Progenitor cell of endocrine pancreas (in vitro differentiated cells): ENCODE data around the gene ADGRG6. TPM values are rescaled to one million over a fixed set of nuclear protein-coding genes. Genes with fewer than 3 reads are reported as not detected.

Experiments used
- DNase-seq: peaks from one replicate; pipeline ENCODE4 v3.0.0; 2021; ENCODE audit warnings: low spot score; ENCODE audit not compliant: unreplicated experiment
- H3K27ac Mint-ChIP-seq: 2 replicates; pipeline ENCODE4 v1.8.0; 2021; ENCODE audit warnings: mild to moderate bottlenecking, moderate library complexity, mixed read lengths
- H3K27me3 Mint-ChIP-seq: 2 replicates; pipeline ENCODE4 v1.8.0; 2021; ENCODE audit warnings: mixed read lengths
- H3K36me3 Mint-ChIP-seq: 2 replicates; pipeline ENCODE4 v1.8.0; 2022; ENCODE audit warnings: mixed read lengths; ENCODE audit not compliant: insufficient read depth
- H3K4me1 Mint-ChIP-seq: 2 replicates; pipeline ENCODE4 v1.8.0; 2021; ENCODE audit warnings: low read depth, mixed read lengths
- H3K4me3 Mint-ChIP-seq: 2 replicates; pipeline ENCODE4 v1.8.0; 2021; ENCODE audit warnings: low read depth, mild to moderate bottlenecking, moderate library complexity, mixed read lengths
- H3K9me3 Mint-ChIP-seq: 2 replicates; pipeline ENCODE4 v1.8.0; 2021; ENCODE audit warnings: low read depth, mixed read lengths
- long read RNA-seq: library from polyadenylated mRNA; unstranded; transcript quantifications from one replicate; pipeline ENCODE4 v2.0.0, GENCODE V29; 2020
- total RNA-seq: library from RNA; stranded (reverse); gene quantifications from 2 replicates; pipeline ENCODE4 v1.2.1, GENCODE V29; 2021
- TF ChIP-seq, protein P1 (sequence below): fragments of 200-600 bp; sonication (generic); IDR thresholded peaks from one replicate; pipeline ENCODE4 v1.5.0; 2021; ENCODE audit warnings: antibody characterized with exemption, mild to moderate bottlenecking; ENCODE audit not compliant: unreplicated experiment

ADGRG6 gene
- 126 and 139 TPM in 2 replicates for total RNA-seq
- long read RNA-seq, full-length matches to known transcripts = 7 of 166 reads
- long read RNA-seq, partial matches to known transcripts = 89 of 166 reads
- long read RNA-seq, other reads (novel, unspliced or antisense) = 70 of 166 reads

DNA sequence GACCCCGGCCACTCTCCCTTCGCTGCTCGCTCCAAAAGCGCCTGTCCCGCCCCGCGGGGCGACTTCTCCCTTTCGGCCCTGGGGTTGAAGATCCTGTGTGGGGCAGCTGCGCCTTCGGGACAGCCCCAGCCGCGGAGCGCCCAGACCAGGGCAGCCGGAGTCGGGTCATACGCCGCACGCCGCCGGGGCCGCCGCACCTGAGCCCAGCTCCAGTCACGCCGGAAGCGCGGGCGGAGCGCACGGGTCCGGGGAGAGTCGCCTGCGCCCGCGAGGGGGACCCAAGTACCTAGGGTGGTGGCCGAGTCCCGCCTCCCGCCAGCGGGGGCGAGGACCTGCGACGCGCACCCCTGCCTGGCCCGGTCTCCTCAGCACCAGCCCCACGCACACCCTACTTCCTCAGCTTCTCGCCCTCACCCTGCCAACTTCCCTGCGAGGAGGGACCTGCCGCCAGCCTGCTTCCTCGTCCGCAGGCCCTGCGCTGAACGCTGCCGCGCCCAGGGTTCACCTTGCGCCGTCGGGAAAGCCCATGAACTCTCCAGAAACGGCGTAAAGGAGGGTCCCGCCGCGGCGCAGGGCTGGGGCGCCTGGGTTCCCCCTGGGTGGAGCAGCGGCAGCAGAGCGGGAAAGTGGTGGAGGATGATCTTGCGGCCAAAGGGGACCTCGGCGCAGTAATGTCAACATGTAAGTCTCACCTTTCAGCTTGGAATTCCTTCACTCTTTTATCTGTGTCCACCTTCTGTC is at the start of gene ADGRG6:
TSS of gene ADGRG6 (plus strand) at position 357 of the 741 bp plus-strand sequence. CDS start at position 680, 323 bp downstream.
- H3K27ac Mint-ChIP-seq = peak within 1 kb of the TSS; percentile 95
- TF ChIP-seq, protein P1, sequence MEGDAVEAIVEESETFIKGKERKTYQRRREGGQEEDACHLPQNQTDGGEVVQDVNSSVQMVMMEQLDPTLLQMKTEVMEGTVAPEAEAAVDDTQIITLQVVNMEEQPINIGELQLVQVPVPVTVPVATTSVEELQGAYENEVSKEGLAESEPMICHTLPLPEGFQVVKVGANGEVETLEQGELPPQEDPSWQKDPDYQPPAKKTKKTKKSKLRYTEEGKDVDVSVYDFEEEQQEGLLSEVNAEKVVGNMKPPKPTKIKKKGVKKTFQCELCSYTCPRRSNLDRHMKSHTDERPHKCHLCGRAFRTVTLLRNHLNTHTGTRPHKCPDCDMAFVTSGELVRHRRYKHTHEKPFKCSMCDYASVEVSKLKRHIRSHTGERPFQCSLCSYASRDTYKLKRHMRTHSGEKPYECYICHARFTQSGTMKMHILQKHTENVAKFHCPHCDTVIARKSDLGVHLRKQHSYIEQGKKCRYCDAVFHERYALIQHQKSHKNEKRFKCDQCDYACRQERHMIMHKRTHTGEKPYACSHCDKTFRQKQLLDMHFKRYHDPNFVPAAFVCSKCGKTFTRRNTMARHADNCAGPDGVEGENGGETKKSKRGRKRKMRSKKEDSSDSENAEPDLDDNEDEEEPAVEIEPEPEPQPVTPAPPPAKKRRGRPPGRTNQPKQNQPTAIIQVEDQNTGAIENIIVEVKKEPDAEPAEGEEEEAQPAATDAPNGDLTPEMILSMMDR = peak; percentile 43
- H3K4me1 Mint-ChIP-seq = peaks cover 50% of the 10 kb centered on the region

DNA sequence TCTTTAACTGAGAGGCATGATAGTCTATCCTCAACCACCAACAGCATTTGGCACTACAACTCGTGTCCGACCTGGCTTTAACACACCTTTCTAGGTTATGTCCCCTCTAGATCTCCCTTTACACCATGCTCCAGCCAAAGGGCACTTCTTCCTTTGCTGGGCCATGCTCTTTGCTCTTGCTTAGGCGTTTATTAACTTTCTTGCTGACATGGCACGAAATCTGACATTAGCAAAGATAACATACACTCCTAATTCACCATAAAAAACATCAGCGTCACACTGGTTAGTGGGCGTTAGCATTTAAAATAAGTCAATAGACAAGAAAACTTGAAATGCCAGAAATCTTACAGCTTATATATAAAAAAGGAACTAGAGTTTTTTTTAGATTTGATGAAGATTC is 47.3 kb upstream of the ADGRG6 start:
- DNase-seq = no peak
- peaks cover 14% of the 10 kb centered on the region for H3K4me1 Mint-ChIP-seq
- H3K36me3 Mint-ChIP-seq = no peaks in the 10 kb centered on the region
- no peaks in the 10 kb centered on the region for H3K27me3 Mint-ChIP-seq
- TF ChIP-seq, protein P1 = no peak
- peaks cover 3% of the 10 kb centered on the region for H3K9me3 Mint-ChIP-seq
- no peak overlapping the region for H3K4me3 Mint-ChIP-seq
- H3K27ac Mint-ChIP-seq = no peak overlapping the region

More for the DNA sequence above, at the start of gene ADGRG6:
- DNase-seq = peak; percentile 64
- Mint-ChIP-seq H3K9me3 (peaks cover 1% of the 10 kb centered on the region), H3K36me3 (no peaks in the 10 kb centered on the region), H3K27me3 (no peaks in the 10 kb centered on the region), H3K4me3 (peak within 1 kb of the TSS; percentile 91)

DNA sequence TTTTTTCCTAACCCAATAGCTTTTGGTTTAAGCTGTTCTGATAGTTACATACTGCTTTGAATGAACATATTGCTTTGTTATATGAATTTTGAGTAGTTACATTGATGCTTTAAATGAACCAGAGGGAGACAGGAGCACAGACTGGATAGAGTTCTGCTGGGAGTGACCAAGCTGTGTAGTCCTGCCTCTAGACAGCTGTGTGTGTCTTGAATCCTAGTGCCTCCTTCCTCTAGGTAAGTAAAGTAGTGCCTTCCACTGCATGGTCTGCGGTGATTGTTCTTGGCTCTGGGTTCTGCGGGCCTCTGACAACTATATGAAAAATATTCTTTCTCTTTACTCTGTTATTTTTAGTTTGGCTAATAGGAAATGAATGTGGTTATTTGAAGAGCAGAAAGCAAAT is 46.0 kb upstream of the ADGRG6 start:
- Mint-ChIP-seq H3K9me3 (peaks cover 3% of the 10 kb centered on the region), H3K36me3 (no peaks in the 10 kb centered on the region), H3K27me3 (no peaks in the 10 kb centered on the region), H3K27ac (no peak overlapping the region), H3K4me3 (no peak overlapping the region), H3K4me1 (peaks cover 14% of the 10 kb centered on the region)
- DNase-seq = no peak
- TF ChIP-seq, protein P1 = no peak

DNA sequence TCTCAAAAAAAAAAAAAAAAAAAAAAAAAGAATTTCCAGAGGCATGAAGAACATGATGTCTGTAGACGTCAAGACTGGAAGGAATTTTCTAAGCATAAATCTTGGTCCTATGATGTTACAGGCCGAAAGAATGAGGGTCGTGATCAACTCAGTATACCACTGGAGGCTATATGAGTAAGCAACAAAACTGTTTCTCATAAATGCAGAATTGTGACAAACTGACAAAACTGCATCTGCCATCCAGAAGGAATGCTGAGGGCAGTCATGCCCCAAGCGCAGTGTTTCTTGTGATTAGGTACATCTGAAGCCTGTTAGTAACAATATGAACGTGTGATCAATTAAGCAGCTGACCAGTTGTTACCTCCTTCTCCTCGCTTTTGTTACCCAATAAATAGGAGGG is 43.5 kb upstream of the ADGRG6 start:
- TF ChIP-seq, protein P1 = no peak
- peaks cover 3% of the 10 kb centered on the region for H3K9me3 Mint-ChIP-seq
- peaks cover 14% of the 10 kb centered on the region for H3K4me1 Mint-ChIP-seq
- H3K4me3 Mint-ChIP-seq = no peak overlapping the region
- H3K36me3 Mint-ChIP-seq = no peaks in the 10 kb centered on the region
- no peak overlapping the region for H3K27ac Mint-ChIP-seq
- no peaks in the 10 kb centered on the region for H3K27me3 Mint-ChIP-seq
- DNase-seq = no peak

DNA sequence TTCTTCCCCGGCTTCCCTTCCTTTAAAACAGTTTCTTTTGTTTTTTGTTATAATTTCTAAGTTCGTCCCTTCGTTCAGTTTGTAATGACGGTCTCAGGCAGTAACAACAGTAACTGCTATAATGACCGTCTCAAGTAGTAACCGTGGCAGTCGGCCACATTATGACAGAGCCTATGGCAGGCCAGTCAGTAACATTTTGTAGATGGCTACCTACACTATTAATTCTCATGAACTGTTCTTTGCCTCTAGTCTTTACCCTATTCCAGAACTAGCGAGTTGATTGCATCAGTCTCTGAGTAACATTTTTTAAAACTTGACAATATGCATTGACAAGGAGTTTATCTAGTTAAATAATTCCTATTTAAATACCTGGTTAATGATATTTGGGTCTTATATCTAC is 43.0 kb upstream of the ADGRG6 start:
- no peaks in the 10 kb centered on the region for H3K27me3 Mint-ChIP-seq

More for the DNA sequence above, 43.0 kb upstream of the ADGRG6 start:
- DNase-seq = no peak
- H3K36me3 Mint-ChIP-seq = no peaks in the 10 kb centered on the region
- no peak overlapping the region for H3K4me3 Mint-ChIP-seq
- H3K27ac Mint-ChIP-seq = no peak overlapping the region
- TF ChIP-seq, protein P1 = no peak
- H3K4me1 Mint-ChIP-seq = peaks cover 14% of the 10 kb centered on the region
- peaks cover 3% of the 10 kb centered on the region for H3K9me3 Mint-ChIP-seq
